Natural killer cell (primary cell): ENCODE results near the gene SLC6A6. TPM values are rescaled to one million over a fixed set of nuclear protein-coding genes. Genes with fewer than 3 reads are reported as not detected.

Experiments used
- ATAC-seq, 3 donors: fragments of 150-1000 bp in 2 of 3; fragments of 200-7000 bp in 1 of 3; cut with Tn5 transposase; 1 replicate in 1 of 3; 2 replicates in 2 of 3; pipeline ENCODE4 v1.10.0; 2021; ENCODE audit warnings: mild to moderate bottlenecking in 2 of 3, moderate library complexity in 2 of 3
- DNase-seq, 2 donors: peaks; one replicate each; pipeline versions ENCODE4 v3.0.0 to v3.0.0-alpha.2; 2013 to 2021; ENCODE audit warnings: mixed read lengths in 1 of 2
- H3K27ac ChIP-seq: one replicate; pipeline ENCODE4 v1.5.1; 2013; ENCODE audit warnings: mild to moderate bottlenecking, low read length
- H3K27me3 ChIP-seq: one replicate; pipeline ENCODE4 v1.6.1; 2013; ENCODE audit warnings: low read length; ENCODE audit not compliant: control insufficient read depth, insufficient read depth
- H3K36me3 ChIP-seq: one replicate; pipeline ENCODE4 v1.6.1; 2013; ENCODE audit warnings: low read length; ENCODE audit not compliant: control insufficient read depth, insufficient read depth
- H3K4me1 ChIP-seq: one replicate; pipeline ENCODE4 v1.6.1; 2013; ENCODE audit warnings: low read length; ENCODE audit not compliant: control insufficient read depth, insufficient read depth
- H3K4me3 ChIP-seq: one replicate; pipeline ENCODE4 v1.5.1; 2013; ENCODE audit warnings: low read length
- H3K9me3 ChIP-seq: one replicate; pipeline ENCODE4 v1.6.1; 2013; ENCODE audit warnings: low read length; ENCODE audit not compliant: control insufficient read depth, insufficient read depth
- H3K27ac Mint-ChIP-seq, 2 donors: one replicate each; pipeline ENCODE4 v1.8.0; 2022; ENCODE audit warnings: mild to moderate bottlenecking in 2 of 2, mixed read lengths in 2 of 2, moderate library complexity in 1 of 2
- H3K27me3 Mint-ChIP-seq, 2 donors: one replicate each; pipeline ENCODE4 v1.8.0; 2022; ENCODE audit warnings: low read depth in 2 of 2, mixed read lengths in 2 of 2
- H3K36me3 Mint-ChIP-seq: one replicate; pipeline ENCODE4 v1.8.0; 2022; ENCODE audit warnings: mixed read lengths
- H3K4me1 Mint-ChIP-seq, 2 donors: one replicate each; pipeline ENCODE4 v1.8.0; 2022; ENCODE audit warnings: mixed read lengths in 2 of 2
- H3K4me3 Mint-ChIP-seq: one replicate; pipeline ENCODE4 v1.8.0; 2022; ENCODE audit warnings: mild to moderate bottlenecking, moderate library complexity, mixed read lengths
- H3K9me3 Mint-ChIP-seq, 2 donors: one replicate each; pipeline ENCODE4 v1.8.0; 2022; ENCODE audit warnings: mixed read lengths in 2 of 2
- WGBS: methylation state at CpG from one replicate; pipeline ENCODE4 v1.1.7; 2013; ENCODE audit warnings: missing lambda C conversion rate; ENCODE audit not compliant: insufficient coverage; 5-methylcytosine and 5-hydroxymethylcytosine counted together
- intact Hi-C: fragments of 100-400 bp; cut with micrococcal nuclease; formaldehyde crosslinking; loops from one replicate; pipeline ENCODE4 v1.14.2; 2022
- total RNA-seq, 4 donors: library from RNA; stranded (reverse); fragments of 120-200 nt in 1 of 4; gene quantifications; one replicate each; pipeline versions ENCODE4 v1.2.3 to v1.2.4, GENCODE V29; 2013 to 2022
- TF ChIP-seq, protein P1 (sequence below): fragments of 200-600 bp; IDR thresholded peaks from one replicate; pipeline ENCODE4 v1.8.0; 2022; ENCODE audit warnings: antibody characterized with exemption

Gene SLC6A6
- total RNA-seq, 3 donors from 2014 or later (not counting 1 experiment from before 2014, with no cell fraction given) = 43.7 to 55.4 (median 50.1) TPM

DNA sequence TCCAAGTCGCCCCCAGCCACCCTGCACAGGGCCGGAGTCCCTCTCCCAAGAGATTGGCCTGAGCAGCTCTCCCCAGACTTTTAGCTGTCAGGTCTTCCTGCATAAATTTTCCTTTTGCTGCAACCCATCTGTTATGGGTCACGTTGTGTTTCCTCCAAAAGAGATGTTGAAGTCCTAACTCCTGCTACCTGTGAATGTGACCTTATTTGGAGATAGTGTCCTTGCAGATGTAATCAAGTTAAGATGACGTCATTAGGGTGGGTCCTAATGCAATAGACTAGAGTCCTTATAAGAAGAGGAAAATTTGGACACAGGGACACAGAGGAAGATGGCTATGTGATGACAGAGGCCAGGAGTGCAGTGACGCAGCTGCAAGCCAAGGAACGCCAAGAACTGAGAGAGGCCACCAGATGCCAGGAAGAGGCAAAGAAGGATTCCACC is 13.2 kb upstream of the SLC6A6 start:
- Histone ChIP-seq H3K27me3 (no peaks in the 10 kb centered on the region), H3K4me1 (no peaks in the 10 kb centered on the region), H3K27ac (no peak overlapping the region), H3K36me3 (no peaks in the 10 kb centered on the region), H3K4me3 (no peak overlapping the region), H3K9me3 (no peaks in the 10 kb centered on the region)
- WGBS = 86% methylated on average over 6 of the region's 6 CpGs
- no peak for DNase-seq
- intact Hi-C loops = no loop called here
- Mint-ChIP-seq H3K27ac (no peak overlapping the region), H3K9me3 (no peaks in the 10 kb centered on the region), H3K4me3 (no peak overlapping the region), H3K4me1 (no peaks in the 10 kb centered on the region), H3K27me3 (peaks cover 17 to 25% of the 10 kb centered on the region in 2 donors), H3K36me3 (no peaks in the 10 kb centered on the region)
- TF ChIP-seq, protein P1, sequence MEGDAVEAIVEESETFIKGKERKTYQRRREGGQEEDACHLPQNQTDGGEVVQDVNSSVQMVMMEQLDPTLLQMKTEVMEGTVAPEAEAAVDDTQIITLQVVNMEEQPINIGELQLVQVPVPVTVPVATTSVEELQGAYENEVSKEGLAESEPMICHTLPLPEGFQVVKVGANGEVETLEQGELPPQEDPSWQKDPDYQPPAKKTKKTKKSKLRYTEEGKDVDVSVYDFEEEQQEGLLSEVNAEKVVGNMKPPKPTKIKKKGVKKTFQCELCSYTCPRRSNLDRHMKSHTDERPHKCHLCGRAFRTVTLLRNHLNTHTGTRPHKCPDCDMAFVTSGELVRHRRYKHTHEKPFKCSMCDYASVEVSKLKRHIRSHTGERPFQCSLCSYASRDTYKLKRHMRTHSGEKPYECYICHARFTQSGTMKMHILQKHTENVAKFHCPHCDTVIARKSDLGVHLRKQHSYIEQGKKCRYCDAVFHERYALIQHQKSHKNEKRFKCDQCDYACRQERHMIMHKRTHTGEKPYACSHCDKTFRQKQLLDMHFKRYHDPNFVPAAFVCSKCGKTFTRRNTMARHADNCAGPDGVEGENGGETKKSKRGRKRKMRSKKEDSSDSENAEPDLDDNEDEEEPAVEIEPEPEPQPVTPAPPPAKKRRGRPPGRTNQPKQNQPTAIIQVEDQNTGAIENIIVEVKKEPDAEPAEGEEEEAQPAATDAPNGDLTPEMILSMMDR = no peak
- no peak for ATAC-seq

DNA sequence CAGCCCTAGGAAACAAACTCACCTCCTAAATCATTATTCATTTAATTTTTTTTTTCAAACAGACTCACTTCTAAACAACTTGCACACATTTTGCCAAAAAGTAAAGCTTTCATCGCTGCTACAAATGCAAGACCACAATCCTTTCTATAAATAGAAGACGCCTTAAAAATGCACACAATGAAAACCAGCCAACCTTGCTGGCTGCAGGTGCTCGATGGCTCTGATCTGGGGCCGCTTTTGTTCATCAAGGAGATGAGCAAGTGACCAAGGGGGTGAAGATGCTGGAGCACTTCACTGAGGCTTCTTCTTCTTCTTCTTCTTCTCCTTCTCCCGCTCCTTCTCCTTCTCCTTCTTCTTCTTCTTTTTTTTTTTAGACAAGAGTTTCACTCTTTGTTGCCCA is 12.7 kb upstream of the SLC6A6 start:
- Histone ChIP-seq H3K9me3 (no peaks in the 10 kb centered on the region), H3K4me3 (no peak overlapping the region), H3K27ac (no peak overlapping the region), H3K27me3 (no peaks in the 10 kb centered on the region), H3K36me3 (no peaks in the 10 kb centered on the region), H3K4me1 (no peaks in the 10 kb centered on the region)
- WGBS = 19% methylated on average over 5 of the region's 5 CpGs
- no peak overlapping the region for H3K4me3 Mint-ChIP-seq
- H3K27me3 Mint-ChIP-seq = peaks cover 17 to 25% of the 10 kb centered on the region in 2 donors
- DNase-seq = no peak
- no peaks in the 10 kb centered on the region for H3K9me3 Mint-ChIP-seq
- H3K27ac Mint-ChIP-seq = no peak overlapping the region
- H3K4me1 Mint-ChIP-seq = no peaks in the 10 kb centered on the region
- TF ChIP-seq, protein P1 = no peak
- ATAC-seq = no peak
- H3K36me3 Mint-ChIP-seq = no peaks in the 10 kb centered on the region
- intact Hi-C loops = no loop called here

DNA sequence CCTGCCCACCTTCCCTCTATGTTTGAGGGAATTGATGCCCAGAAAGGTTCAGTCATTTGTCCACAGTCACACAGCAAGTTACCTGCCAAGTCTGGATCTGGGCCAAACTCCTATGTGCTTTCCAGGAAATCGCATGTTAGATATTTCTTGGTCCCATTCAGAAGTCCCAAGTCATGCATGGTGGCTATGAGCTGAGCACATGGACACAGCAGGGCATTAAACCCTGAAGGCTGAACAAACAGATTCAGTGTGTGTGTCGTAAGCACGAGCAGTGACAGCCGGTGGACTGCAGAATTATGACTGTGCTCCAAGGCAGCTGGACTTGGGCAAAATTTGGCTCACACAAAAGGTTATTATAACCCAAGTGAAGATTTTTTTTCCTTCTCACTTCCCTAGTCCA is 11.4 kb upstream of the SLC6A6 start:
- Mint-ChIP-seq H3K4me1 (peaks cover 0 to 2% of the 10 kb centered on the region in 2 donors), H3K27ac (no peak overlapping the region), H3K27me3 (peaks cover 17 to 20% of the 10 kb centered on the region in 2 donors), H3K36me3 (no peaks in the 10 kb centered on the region), H3K4me3 (no peak overlapping the region), H3K9me3 (no peaks in the 10 kb centered on the region)
- Histone ChIP-seq H3K4me3 (no peak overlapping the region), H3K9me3 (no peaks in the 10 kb centered on the region), H3K27ac (no peak overlapping the region), H3K27me3 (no peaks in the 10 kb centered on the region), H3K4me1 (no peaks in the 10 kb centered on the region), H3K36me3 (no peaks in the 10 kb centered on the region)
- intact Hi-C loops = no loop called here
- DNase-seq (no peak), ATAC-seq (no peak)
- TF ChIP-seq, protein P1 = no peak
- 90% methylated on average over 4 of the region's 4 CpGs for WGBS

DNA sequence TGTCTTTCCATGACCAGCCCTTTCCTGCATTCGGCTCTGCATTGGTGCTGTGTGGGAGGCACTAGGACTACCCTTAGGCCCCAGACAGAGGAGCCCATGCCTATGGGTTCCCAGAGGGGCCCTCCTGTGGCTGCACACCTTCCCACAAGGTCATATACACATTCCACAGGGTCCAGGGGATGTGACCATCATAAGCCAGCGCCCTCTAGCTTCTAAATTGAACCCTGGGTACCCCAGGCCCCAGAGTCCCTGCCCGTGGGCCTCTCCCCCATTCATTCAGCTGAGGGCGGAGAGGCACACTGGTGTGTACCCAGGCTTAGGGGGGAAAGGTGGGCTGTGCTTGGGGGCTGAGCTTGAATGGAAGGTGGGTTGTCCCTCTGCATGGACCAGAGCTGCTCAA is 10.2 kb upstream of the SLC6A6 start:
- Mint-ChIP-seq H3K36me3 (no peaks in the 10 kb centered on the region), H3K27me3 (peaks cover 8 to 17% of the 10 kb centered on the region in 2 donors), H3K9me3 (no peaks in the 10 kb centered on the region), H3K27ac (no peak overlapping the region), H3K4me1 (peaks cover 6 to 13% of the 10 kb centered on the region in 2 donors), H3K4me3 (no peak overlapping the region)
- Histone ChIP-seq H3K27me3 (no peaks in the 10 kb centered on the region), H3K36me3 (no peaks in the 10 kb centered on the region), H3K9me3 (no peaks in the 10 kb centered on the region), H3K4me1 (peaks cover 6% of the 10 kb centered on the region), H3K27ac (no peak overlapping the region), H3K4me3 (no peak overlapping the region)
- 86% methylated on average over 4 of the region's 4 CpGs for WGBS
- no peak for DNase-seq
- intact Hi-C loops = no loop called here
- TF ChIP-seq, protein P1 = no peak
- ATAC-seq = no peak
